Omental fat pad (tissue), 4 donors: Measurements from ENCODE around the gene ADAMTS17. TPM values are rescaled to one million over a fixed set of nuclear protein-coding genes. Genes with fewer than 3 reads are reported as not detected.
A peak's percentile ranks its signal among the peaks of the same experiment; 100 is the strongest.
"Not testable (repeated sequence)": the region's sequence is repeated elsewhere in the genome, so short reads cannot be mapped to it uniquely, and the experiment has no call there.

Source experiments
- ATAC-seq: fragments of 150-250 bp; one replicate; pipeline ENCODE4 v1.9.1; 2016; ENCODE audit warnings: mild to moderate bottlenecking, moderate library complexity; ENCODE audit not compliant: low FRiP score
- DNase-seq: peaks from one replicate; pipeline ENCODE4 v3.0.0-alpha.2; 2019; ENCODE audit warnings: low spot score
- total RNA-seq, 4 donors: library from RNA; depleted of rRNA; stranded (reverse); fragments of >200 nt; gene quantifications; one replicate each; pipeline ENCODE4 v1.1.0, GENCODE V29; 2016
- TF ChIP-seq, protein P1 (sequence below), 3 donors: fragments of 450-650 bp; IDR thresholded peaks; one replicate each; pipeline ENCODE4 v1.5.1; 2016 to 2017; ENCODE audit warnings: antibody characterized with exemption in 3 of 3, mild to moderate bottlenecking in 3 of 3, moderate library complexity in 2 of 3

ADAMTS17 gene
- total RNA-seq, 4 donors from 2014 or later, result 1.6 to 10.7 (median 5.7) TPM

DNA sequence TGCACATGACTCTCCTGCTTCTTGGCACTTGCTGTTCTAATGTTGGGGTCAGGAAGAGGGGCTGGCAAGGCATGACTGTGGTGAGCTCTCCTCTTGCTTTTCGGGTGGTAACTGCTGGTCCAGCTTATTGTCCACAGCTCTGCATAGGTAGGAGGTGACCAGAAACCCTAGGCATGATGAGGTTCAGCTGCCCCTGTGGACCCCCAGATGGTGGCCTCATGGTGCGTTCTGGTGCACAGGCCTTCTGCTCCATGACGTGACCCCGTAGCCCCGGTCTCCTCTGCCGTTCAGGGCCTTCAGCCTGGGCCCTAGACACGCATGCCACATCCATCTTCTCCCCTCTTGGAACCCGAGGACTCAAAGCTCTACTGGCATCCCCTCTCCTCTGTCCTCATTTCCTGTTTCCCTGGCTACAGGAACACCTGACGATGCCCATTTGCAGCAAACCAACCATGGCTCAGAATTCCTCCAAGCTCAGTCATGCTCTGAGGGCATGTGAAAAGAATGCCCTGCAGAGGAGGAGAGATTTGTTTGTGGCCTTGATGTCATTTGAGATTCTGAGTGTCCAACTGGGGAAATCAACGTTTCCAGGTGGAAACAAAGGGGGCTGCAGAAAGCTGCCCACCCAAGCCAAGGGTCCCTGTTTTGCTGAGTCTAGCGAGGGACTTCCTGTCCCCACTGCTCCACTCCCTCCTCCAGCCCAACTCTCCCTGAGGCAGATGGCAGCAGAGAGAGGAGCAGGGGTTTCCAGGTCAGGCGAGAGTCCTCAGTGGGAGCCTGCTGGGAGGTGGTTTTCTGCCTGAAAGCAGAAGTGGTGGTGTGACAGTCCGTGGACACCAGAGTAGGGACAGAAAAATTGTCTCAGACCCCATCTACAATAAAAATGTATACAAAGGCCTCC, 409.8 kb downstream of the ADAMTS17 start:
- TF ChIP-seq, protein P1, sequence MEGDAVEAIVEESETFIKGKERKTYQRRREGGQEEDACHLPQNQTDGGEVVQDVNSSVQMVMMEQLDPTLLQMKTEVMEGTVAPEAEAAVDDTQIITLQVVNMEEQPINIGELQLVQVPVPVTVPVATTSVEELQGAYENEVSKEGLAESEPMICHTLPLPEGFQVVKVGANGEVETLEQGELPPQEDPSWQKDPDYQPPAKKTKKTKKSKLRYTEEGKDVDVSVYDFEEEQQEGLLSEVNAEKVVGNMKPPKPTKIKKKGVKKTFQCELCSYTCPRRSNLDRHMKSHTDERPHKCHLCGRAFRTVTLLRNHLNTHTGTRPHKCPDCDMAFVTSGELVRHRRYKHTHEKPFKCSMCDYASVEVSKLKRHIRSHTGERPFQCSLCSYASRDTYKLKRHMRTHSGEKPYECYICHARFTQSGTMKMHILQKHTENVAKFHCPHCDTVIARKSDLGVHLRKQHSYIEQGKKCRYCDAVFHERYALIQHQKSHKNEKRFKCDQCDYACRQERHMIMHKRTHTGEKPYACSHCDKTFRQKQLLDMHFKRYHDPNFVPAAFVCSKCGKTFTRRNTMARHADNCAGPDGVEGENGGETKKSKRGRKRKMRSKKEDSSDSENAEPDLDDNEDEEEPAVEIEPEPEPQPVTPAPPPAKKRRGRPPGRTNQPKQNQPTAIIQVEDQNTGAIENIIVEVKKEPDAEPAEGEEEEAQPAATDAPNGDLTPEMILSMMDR (IDR thresholded peaks at IDR 0.05), result no peak
- no peak for ATAC-seq
- DNase-seq, result no peak

DNA sequence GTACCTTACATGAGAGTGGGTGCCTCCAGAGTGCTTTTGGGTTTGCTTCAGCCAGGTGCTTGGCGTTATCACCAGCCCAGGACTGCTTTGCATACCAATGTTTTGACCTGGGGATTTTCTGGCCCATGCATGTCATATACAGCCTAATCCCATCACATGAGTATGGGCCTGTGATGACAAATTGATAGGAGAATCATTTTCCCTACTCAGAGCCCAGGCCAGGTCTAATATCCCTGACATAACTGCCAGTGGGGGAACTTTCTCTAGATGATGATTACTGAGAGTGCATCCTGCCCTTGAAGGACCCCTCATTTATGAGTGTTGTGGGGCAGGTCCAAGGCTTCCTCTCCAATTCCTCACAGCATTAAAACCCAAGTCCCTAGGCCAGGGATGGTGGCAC, 411.1 kb downstream of the ADAMTS17 start:
- ATAC-seq, result no peak
- TF ChIP-seq, protein P1 (IDR thresholded peaks at IDR 0.05), result no peak
- no peak for DNase-seq

DNA sequence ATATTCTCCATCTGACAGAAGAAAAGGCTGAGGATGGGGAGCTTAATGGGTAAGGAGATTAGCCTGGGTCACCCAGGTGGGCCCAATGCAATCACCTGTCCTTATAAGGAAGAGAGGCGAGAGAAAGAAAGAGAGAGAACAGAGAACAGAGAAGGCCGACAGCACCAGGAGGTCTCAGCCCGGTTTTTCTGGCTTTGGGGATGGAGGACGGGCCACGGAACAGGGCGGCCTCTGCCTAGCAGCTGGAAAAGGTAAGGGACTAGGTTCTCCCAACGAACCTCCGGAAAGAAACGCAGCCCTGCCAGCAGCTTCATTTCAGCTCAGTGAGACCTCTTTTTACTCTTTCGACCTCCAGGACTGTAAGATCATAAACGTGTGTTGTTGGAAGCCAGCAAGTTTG, 412.5 kb downstream of the ADAMTS17 start:
- TF ChIP-seq, protein P1 (IDR thresholded peaks at IDR 0.05), result no peak
- no peak for ATAC-seq
- no peak for DNase-seq

DNA sequence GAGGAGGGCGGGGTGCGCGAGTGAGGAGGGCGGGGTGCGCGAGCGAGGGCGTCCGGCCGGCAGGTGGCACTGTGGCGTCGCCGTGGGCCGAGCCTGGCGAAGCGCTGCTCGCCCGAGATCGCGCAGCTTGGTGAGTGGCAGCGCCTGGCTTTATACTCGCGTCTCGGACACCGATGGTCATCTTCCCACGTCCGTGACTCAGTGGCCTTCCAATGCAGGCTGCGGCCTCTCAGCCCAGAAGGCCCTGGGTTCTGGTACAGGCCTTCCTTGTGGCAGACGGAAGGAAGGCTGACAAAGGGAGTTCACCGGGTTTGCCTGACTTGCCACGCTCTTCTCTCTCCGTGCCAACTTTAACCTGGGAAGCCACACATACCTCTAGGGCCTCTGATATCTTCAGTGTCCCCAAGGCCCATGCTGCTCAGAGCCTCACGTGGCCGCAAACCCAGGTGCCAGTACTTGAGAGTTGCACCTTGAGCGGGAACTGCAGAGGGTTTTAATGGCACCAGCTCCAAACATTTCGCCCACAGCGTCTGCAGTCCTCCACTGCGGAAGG, 413.3 kb downstream of the ADAMTS17 start:
- peak; percentile 90 for ATAC-seq
- TF ChIP-seq, protein P1 (IDR thresholded peaks at IDR 0.05), result no peak
- no peak for DNase-seq

DNA sequence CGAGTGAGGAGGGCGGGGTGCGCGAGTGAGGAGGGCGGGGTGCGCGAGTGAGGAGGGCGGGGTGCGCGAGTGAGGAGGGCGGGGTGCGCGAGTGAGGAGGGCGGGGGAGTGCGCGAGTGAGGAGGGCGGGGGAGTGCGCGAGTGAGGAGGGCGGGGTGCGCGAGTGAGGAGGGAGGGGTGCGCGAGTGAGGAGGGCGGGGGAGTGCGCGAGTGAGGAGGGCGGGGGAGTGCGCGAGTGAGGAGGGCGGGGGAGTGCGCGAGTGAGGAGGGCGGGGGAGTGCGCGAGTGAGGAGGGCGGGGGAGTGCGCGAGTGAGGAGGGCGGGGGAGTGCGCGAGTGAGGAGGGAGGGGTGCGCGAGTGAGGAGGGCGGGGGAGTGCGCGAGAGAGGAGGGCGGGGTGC, 415.2 kb downstream of the ADAMTS17 start:
- ATAC-seq, result not testable (repeated sequence)

DNA sequence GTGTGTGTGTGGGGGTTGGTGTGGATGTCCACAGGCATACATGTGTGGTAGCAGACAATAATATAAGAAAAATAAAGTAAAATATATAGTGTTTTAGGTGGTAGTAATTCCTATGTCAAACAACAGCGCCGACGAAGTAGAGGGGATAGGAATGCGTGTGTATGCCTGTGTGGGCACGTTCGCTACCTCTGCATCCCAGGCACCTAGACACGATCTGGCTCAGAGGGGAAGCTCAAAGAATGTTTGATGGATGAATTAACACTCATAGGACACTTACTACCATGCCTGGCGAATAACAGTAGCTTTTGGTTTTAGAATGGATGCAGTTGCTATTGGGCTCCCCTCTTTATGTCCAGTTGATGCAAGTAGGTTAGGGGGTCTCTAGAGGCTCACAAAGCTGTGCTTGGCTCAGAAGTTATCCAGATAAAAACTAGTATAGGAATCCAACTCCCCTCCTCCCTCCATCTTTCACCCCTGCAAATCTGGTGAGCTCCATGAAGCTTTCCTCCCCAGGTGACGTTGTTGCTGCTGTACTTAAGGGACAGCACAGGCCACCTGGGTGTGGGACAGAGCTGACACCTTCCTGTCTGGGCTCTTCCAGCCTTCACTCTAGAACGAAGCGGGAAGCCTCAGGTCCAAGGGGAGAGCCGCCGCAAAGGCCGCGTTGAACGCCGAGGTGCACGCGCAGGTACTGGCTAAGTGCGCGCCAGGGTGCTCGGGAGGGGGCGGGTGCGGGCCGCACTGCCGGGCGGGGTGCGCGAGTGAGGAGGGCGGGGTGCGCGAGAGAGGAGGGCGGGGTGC, 415.9 kb downstream of the ADAMTS17 start:
- ATAC-seq (peak; percentile 57), DNase-seq (no peak)
- TF ChIP-seq, protein P1 (IDR thresholded peaks at IDR 0.05), result no peak

More for the DNA sequence above, 415.2 kb downstream of the ADAMTS17 start:
- DNase-seq, result not testable (repeated sequence)

DNA sequence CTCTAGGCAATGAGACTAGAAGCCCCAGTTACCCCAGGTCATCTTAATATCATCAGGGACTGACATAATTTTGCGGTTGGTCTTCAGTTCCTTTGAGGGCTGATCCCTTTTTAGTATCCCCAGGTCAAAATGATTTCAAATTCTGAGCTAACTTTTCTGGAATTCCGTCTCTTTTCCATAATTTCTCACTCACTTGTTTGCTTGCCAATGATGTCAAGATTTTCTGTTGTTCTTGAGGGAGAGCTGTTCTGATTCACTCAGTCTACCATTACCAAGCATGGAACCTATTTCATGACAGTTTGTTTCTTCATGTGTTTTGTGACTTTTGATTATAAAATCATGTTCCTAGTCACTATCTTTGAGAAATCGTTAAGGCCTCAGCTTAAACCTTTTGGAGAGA, 418.1 kb downstream of the ADAMTS17 start:
- TF ChIP-seq, protein P1 (IDR thresholded peaks at IDR 0.05), result no peak
- no peak for DNase-seq
- no peak for ATAC-seq
